Body of pancreas (tissue), 4 donors: ENCODE measurements around the gene CSRNP2.

Experiments used
- POLR2A ChIP-seq, 3 donors: fragments of 450-650 bp; IDR thresholded peaks; one replicate each; pipeline ENCODE4 v1.6.1; 2016; ENCODE audit warnings: antibody characterized with exemption in 3 of 3, mild to moderate bottlenecking in 2 of 3
- TF ChIP-seq, protein P1 (sequence below), 7 experiments: fragments of 450-650 bp in 4 of 7; fragments of 200-600 bp in 3 of 7; sonication (generic) in 3 of 7; IDR thresholded peaks; one replicate each; pipeline ENCODE4 v1.5.1; 2016 to 2019; ENCODE audit warnings: antibody characterized with exemption in 7 of 7

DNA sequence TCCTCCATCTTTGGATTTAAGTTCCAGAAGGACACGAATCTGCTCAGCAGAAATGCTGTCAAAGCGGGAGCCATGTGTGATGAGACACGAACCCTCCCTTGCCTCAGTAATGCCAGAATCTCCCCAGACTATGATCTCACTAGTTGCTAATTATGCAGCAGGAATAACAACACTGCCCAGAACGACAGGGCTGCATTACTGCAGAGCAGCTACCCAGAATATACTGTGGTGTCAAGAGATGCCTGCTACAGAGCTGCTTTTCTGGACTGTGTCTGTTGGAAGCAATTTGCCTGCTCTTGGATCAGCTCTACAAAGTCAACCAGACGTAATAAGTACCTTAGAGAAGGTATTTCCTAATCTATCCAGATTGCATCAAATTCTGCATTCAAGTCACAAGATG lies 5.5 kb downstream of the CSRNP2 start:
- TF ChIP-seq, protein P1, sequence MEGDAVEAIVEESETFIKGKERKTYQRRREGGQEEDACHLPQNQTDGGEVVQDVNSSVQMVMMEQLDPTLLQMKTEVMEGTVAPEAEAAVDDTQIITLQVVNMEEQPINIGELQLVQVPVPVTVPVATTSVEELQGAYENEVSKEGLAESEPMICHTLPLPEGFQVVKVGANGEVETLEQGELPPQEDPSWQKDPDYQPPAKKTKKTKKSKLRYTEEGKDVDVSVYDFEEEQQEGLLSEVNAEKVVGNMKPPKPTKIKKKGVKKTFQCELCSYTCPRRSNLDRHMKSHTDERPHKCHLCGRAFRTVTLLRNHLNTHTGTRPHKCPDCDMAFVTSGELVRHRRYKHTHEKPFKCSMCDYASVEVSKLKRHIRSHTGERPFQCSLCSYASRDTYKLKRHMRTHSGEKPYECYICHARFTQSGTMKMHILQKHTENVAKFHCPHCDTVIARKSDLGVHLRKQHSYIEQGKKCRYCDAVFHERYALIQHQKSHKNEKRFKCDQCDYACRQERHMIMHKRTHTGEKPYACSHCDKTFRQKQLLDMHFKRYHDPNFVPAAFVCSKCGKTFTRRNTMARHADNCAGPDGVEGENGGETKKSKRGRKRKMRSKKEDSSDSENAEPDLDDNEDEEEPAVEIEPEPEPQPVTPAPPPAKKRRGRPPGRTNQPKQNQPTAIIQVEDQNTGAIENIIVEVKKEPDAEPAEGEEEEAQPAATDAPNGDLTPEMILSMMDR (IDR thresholded peaks at IDR 0.05), result no peak
- TF ChIP-seq POLR2A (IDR thresholded peaks at IDR 0.05), result no peak
